ENCODE results near the gene CERS6. TPM values are rescaled to one million over a fixed set of nuclear protein-coding genes. Genes with fewer than 3 reads are reported as not detected.

Gene CERS6
- polyA plus RNA-seq, 1 donor (not counting 4 experiments of a cell fraction or from before 2014, with no cell fraction given), result 19.5 TPM

DNA sequence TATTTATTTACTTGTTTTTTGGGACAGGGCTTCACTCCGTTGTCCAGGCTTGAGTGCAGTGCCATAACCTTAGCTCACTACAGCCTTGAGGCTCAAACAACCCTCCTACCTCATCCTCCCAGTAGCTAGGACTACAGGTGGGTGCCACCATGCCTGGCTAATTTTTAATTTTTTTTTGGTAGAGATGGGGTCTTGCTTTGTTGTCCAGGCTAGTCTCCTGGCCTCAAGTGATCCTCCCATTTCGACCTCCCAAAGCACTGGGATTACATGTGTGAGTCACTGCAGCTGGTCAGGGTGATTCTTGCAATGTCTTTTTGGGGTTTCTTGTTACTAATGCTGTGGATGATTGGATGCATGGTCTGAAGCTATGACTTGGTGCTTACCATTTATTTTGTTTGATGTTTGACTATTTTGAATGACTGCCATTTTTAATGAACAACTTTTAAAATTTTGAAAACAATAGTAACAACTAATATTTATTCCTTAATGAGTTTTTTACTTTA lies 6.5 kb downstream of the CERS6 start:
- DNase-seq (ENCODE audit: low read depth, low spot score) (no peak), FAIRE-seq (no peak)
- TF ChIP-seq, protein P1, sequence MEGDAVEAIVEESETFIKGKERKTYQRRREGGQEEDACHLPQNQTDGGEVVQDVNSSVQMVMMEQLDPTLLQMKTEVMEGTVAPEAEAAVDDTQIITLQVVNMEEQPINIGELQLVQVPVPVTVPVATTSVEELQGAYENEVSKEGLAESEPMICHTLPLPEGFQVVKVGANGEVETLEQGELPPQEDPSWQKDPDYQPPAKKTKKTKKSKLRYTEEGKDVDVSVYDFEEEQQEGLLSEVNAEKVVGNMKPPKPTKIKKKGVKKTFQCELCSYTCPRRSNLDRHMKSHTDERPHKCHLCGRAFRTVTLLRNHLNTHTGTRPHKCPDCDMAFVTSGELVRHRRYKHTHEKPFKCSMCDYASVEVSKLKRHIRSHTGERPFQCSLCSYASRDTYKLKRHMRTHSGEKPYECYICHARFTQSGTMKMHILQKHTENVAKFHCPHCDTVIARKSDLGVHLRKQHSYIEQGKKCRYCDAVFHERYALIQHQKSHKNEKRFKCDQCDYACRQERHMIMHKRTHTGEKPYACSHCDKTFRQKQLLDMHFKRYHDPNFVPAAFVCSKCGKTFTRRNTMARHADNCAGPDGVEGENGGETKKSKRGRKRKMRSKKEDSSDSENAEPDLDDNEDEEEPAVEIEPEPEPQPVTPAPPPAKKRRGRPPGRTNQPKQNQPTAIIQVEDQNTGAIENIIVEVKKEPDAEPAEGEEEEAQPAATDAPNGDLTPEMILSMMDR (optimal IDR thresholded peaks at IDR 0.05 in 1 of 3, IDR thresholded peaks at IDR 0.05 in 1 of 3, conservative IDR thresholded peaks at IDR 0.05 in 1 of 3; ENCODE audit: extremely low read depth in 1 of 3, insufficient read depth in 2 of 3, low read length in 3 of 3), result no peak
- no peak for TF ChIP-seq EZH2 (IDR thresholded peaks at IDR 0.05; ENCODE audit: low read length)
- peaks cover 5% of the 10 kb centered on the region for H3K4me1 ChIP-seq (ENCODE audit: control insufficient read depth, extremely low read depth, insufficient read depth, low read length)
- H3K9ac ChIP-seq (ENCODE audit: control insufficient read depth, extremely low read depth, insufficient read depth, low read length), result no peak overlapping the region
- H3K9me3 ChIP-seq (ENCODE audit: control insufficient read depth, low read depth, low read length), result no peaks in the 10 kb centered on the region
- no peaks in the 10 kb centered on the region for H3K9me1 ChIP-seq (ENCODE audit: control insufficient read depth, extremely low read depth, insufficient read depth, low read length)
- no peaks in the 10 kb centered on the region for H3K36me3 ChIP-seq (ENCODE audit: control insufficient read depth in 2 of 2, extremely low read depth in 1 of 2, insufficient read depth in 2 of 2, low read length in 2 of 2)
- H3K27ac ChIP-seq (ENCODE audit: control insufficient read depth, insufficient read depth, low read length), result no peak overlapping the region
- H3K79me2 ChIP-seq (ENCODE audit: control insufficient read depth, insufficient read depth, low read length), result peaks cover 98% of the 10 kb centered on the region
- dilution Hi-C loops (cut with MboI; ENCODE audit: extremely low pct_ligation_motif_present, low sequenced_read_pairs), result no loop called here
- no peak overlapping the region for H3K4me2 ChIP-seq (ENCODE audit: control insufficient read depth, extremely low read depth, insufficient read depth, low read depth, low read length)
- H4K20me1 ChIP-seq (ENCODE audit: control insufficient read depth, extremely low read depth, insufficient read depth, low read length), result peaks cover 3% of the 10 kb centered on the region
- H3K4me3 ChIP-seq (ENCODE audit: control insufficient read depth in 2 of 3, extremely low read depth in 1 of 3, insufficient read depth in 2 of 3, low read depth in 1 of 3, low read length in 3 of 3), result no peak overlapping the region
- H2AFZ ChIP-seq (ENCODE audit: control insufficient read depth, low read length), result no peak overlapping the region
- H3K27me3 ChIP-seq (ENCODE audit: control insufficient read depth, extremely low read depth, insufficient read depth, low read length), result no peaks in the 10 kb centered on the region

- no peak overlapping the region for H2AFZ ChIP-seq (ENCODE audit: control insufficient read depth, low read length)
- dilution Hi-C loops (cut with MboI; ENCODE audit: extremely low pct_ligation_motif_present, low sequenced_read_pairs), result no loop called here
- DNase-seq (ENCODE audit: low read depth, low spot score), result no peak
- H3K36me3 ChIP-seq (ENCODE audit: control insufficient read depth in 2 of 2, extremely low read depth in 1 of 2, insufficient read depth in 2 of 2, low read length in 2 of 2), result peaks cover 0 to 3% of the 10 kb centered on the region in 2 experiments
- H3K27me3 ChIP-seq (ENCODE audit: control insufficient read depth, extremely low read depth, insufficient read depth, low read length), result no peaks in the 10 kb centered on the region
- peaks cover 96% of the 10 kb centered on the region for H3K79me2 ChIP-seq (ENCODE audit: control insufficient read depth, insufficient read depth, low read length)
- TF ChIP-seq, protein P1 (optimal IDR thresholded peaks at IDR 0.05 in 1 of 3, IDR thresholded peaks at IDR 0.05 in 1 of 3, conservative IDR thresholded peaks at IDR 0.05 in 1 of 3; ENCODE audit: extremely low read depth in 1 of 3, insufficient read depth in 2 of 3, low read length in 3 of 3), result no peak
- TF ChIP-seq EZH2 (IDR thresholded peaks at IDR 0.05; ENCODE audit: low read length), result no peak
- H3K9me3 ChIP-seq (ENCODE audit: control insufficient read depth, low read depth, low read length), result no peaks in the 10 kb centered on the region
- no peak overlapping the region for H3K4me3 ChIP-seq (ENCODE audit: control insufficient read depth in 2 of 3, extremely low read depth in 1 of 3, insufficient read depth in 2 of 3, low read depth in 1 of 3, low read length in 3 of 3)
- no peak overlapping the region for H3K27ac ChIP-seq (ENCODE audit: control insufficient read depth, insufficient read depth, low read length)
- H4K20me1 ChIP-seq (ENCODE audit: control insufficient read depth, extremely low read depth, insufficient read depth, low read length), result peaks cover 3% of the 10 kb centered on the region
- peak overlapping the region; percentile 29 for H3K4me2 ChIP-seq (ENCODE audit: control insufficient read depth, extremely low read depth, insufficient read depth, low read depth, low read length)
- peaks cover 6% of the 10 kb centered on the region for H3K4me1 ChIP-seq (ENCODE audit: control insufficient read depth, extremely low read depth, insufficient read depth, low read length)
- FAIRE-seq, result no peak
- H3K9ac ChIP-seq (ENCODE audit: control insufficient read depth, extremely low read depth, insufficient read depth, low read length), result no peak overlapping the region
- no peaks in the 10 kb centered on the region for H3K9me1 ChIP-seq (ENCODE audit: control insufficient read depth, extremely low read depth, insufficient read depth, low read length)
These were observed 9.5 kb downstream of the CERS6 start for GRCh38 chr2:168465594-168465993.
